AG08395 (cell line): ENCODE data around the gene TEX35.
"Not testable (repeated sequence)": the region's sequence is repeated elsewhere in the genome, so short reads cannot be mapped to it uniquely, and the experiment has no call there.

Experiments
- DNase-seq: peaks from one replicate; pipeline ENCODE4 v3.0.0; 2012; ENCODE audit warnings: mixed read lengths, low spot score

TEX35 gene

GRCh38 chr1:178494569-178494971 is 18.3 kb upstream of the TEX35 start:
- DNase-seq, result no peak

DNA sequence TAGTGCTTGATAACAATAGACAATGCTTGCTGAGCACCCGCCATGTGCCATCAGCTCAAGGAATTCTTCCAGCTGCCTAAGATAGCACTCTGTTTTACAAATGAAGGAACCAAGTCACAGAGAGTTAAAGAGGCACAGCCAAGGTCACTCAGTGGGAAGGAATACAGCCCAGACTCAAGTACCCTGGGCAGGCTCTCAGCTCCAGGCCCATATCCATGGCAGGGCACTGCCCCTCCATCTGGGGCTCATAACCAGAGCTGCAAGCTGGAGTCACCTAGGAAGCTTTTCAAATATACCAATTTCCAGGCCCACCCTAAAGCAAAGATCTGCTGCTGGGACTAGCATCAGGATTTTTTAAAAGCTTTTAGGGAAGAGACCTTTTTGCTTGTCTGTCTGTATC is 17.8 kb upstream of the TEX35 start:
- DNase-seq, result no peak

DNA sequence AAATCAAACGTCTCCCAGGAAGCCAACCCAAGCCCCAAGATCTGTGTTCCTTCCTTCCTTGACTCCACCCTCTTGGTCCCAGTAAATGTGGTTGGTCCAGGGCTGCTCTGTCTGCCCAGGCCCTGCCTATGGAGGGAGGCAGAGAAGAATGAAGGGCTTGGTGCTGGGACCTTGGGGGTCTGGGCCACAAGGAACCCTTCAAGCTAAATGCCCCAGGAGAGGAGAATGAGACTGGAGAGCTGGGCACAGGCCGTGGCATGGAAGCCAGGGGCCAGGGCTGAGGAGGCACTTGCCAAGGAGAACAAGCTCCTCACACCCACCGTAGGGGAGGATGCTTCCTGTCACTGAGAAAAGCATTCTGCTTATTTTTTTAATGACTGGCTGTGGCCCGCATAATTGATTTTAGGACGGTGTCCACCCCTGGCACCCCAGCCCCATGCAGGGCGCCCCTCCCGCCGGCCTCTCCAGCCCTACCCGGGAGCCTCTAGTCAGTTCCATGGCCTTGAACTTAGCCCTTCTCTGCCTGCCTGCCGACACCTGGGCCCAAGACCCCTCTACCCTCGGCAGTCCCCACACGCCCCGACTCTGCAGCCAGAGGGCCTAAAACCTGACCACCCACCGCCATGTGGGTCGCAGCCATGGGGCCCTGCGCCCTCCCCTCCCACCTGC is 17.0 kb upstream of the TEX35 start:
- no peak for DNase-seq

DNA sequence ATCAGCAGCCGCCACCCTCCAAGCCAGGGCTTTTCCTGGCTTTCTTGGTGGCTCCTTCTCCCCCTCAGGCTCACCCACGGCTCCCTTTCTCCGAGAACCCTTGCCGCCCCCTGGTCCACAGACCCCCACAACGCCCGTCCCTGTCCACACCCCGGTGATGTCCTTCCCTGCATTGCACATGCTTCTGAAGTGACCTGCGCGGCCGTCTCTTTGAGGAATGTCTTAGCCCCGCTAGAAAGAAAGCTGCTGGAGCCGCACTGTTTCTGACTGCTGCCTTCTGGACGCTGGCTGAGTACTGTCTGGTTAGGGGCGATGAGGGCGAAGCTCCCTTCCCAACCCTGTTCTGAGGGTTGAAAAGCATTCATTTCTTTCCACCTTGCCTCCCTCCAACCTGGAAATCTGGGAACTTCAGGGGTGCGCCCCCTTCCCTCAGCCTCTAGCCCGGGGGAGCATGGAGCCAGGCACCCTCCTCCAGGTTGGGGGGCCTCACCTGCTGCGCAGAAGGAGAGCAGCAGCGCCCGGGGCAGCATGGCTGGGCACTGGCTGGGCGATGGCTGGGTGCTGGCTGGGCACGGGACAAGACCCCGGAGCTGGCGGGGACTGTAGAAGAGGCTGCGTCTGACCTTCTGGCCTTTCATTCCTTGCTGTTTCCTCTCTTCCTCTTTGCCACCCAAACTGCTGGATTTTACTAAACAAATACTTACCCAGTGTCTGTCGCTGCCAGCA is 16.3 kb upstream of the TEX35 start, which contains the start of gene CLEC20A:
TSS of gene CLEC20A (minus strand) at position 555 of the 726 bp plus-strand sequence. CDS start at position 530, 25 bp downstream.
- DNase-seq, result no peak

- no peak for DNase-seq
These were observed 14.9 kb upstream of the TEX35 start for GRCh38 chr1:178497903-178498478.

DNA sequence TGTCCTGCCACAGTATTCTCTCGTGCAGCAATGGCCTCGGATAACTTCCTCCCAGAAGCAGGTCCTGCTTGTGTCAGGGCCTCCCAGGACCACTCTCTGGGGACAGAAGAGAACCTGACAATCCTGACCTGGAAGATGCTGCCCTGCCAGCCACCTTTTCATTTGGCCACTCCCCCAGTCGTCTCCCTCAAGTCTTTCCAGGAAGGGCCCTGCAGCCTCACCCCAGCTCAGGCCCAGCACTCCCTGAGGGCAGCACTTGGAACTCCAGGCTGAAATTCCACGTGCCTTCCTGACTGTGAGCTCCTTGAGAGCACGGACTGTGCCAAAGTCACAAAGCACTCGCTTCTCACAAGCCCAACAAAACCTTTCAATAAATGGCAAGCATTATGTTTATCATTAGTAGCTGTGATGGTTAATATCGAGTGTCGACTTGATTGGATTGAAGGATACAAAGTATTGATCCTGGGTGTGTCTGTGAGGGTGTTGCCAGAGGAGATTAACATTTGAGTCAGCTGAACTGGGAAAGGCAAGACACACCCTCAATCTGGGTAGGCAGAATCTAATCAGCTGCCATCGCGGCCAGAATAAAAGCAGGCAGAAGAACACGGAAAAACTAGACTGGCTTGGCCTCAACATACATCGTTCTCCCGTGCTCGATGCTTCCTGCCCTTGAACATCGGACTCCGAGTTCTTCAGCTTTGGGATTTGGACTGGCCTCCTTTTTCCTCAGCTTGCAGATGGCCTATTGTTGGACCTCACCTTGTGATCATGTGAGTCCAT is 13.8 kb upstream of the TEX35 start:
- no peak for DNase-seq

DNA sequence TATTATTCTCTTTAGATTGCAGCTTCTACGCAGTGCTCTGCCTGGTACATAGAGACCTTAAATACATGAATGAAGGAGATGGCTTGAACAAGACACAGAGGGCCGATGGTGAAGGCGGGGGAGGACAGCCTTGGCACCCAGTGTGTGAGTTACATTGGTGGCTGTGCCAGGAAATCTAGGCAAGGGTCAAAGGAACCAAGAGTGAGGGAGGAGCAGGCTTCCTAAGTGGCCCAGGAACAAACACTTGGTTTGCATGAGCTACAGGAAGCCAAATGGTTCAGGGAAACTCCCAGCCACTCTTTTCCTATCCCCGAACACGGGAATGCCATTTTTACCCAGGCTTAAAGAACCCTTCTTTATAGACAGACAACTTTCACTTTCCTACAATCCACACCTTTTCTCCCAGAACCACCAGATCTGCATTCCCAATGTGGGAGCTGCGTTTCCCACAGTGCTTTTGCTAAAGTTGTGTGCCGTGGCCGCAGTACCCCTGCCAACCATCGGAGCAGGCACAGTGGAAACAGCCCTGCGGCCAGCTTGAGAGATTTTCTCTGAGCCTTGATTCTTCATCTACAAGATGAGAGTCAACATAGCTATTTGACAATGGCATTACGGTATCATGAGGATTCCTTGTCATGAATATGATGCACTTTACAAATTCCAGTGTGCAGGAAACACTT is 12.7 kb upstream of the TEX35 start:
- no peak for DNase-seq

GRCh38 chr1:178500936-178501554 is 11.9 kb upstream of the TEX35 start:
- no peak for DNase-seq

- DNase-seq, result peak; percentile 87
These were observed 11.1 kb upstream of the TEX35 start for GRCh38 chr1:178501705-178502329.

DNA sequence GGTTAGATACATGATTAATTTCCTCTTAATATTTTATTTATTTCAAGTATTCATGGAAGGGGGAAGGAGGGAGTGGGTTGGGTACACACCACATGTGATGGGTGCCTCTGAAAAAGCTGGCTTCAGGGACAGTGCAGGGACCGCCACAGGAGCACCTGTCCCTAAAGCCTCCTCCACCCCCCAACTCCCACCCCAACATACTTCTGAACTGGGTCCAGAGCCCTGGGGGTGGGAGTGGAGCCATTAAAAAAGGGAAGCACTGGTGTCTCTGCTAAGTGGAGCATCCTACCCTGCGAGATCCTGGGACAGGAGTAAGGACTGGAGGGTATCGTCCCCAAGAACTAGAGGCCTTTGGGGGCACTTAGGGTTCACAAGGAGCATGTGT is 10.6 kb upstream of the TEX35 start:
- no peak for DNase-seq

- DNase-seq, result no peak
These were observed 10.1 kb upstream of the TEX35 start for GRCh38 chr1:178502856-178503255.

DNA sequence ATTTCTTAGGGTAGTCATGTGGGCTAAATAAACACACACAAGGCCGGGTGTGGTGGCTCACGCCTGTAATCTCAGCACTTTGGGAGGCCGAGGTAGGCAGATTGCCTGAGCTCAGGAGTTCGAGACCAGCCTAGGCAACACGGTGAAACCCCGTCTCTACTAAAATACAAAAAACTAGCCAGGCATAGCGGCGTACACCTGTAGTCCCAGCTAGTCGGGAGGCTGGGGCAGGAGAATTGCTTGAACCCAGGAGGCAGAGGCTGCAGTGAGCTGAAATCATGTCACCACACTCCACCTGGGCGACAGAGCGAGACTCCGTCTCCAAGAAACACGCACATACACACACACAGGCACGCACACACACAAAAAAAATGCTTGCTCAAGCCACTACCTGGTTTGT is 9.6 kb upstream of the TEX35 start:
- not testable (repeated sequence) for DNase-seq

- no peak for DNase-seq
These were observed 9.1 kb upstream of the TEX35 start for GRCh38 chr1:178503849-178504248.

DNA sequence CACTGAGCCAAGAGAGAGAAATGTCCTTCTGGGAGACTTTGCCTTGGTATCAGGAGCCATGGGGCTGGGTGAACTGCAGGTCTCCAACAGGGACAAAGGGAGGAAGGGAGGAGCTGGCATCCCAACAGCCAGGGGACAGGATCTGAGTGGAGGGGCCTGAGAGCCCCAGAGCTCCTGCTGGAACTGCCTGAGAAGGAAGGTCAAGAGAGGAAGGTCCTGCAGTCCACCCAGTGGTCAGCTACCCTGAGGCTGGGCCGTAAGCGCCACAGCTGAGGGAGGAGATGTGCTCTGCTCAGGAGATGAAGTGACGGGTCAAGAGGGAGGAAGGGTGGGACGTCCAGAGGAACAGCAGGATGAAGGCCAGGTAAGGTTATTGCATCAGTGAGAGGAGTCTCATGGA is 8.6 kb upstream of the TEX35 start:
- DNase-seq, result no peak

DNA sequence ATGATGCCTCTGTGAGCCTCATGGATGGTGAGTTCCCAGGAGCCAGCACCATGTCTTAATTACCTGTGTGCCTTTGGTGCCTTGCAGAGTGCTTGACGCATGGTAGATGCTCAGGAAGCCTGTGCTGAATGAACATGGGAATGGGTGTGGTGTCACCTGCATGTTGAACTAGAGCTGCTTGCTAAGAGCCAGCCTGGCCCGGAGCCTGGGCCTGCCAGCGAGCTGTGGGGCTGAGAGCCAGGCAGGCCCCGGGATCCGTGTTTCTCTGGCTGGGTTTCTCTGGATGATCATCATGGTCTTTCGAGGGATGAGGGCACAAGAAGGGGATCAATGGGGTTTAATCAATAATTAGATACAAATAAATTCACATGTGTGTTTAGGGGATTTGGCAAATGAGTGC is 6.7 kb upstream of the TEX35 start:
- DNase-seq, result no peak

DNA sequence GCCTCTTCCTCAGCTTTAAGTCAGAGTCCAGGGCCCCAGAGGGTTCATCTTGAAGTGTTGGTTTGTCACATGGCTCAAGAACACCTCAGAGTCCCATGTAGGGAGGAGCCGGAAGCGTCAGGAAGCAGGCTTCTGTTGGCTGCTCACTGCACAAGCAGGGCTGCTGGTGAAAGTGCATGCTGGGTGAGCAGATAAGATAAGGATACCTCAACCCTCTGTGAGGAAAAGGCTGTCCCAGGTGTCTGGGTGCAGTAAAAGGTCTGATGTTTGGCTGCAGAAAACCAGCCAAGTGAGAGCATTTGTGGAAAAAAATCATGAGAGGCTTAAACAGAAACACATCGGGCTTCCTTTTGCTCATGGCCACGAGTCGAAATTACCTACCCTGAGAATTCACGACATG is 6.2 kb upstream of the TEX35 start:
- DNase-seq, result no peak

- DNase-seq, result no peak
These were observed 3.4 kb upstream of the TEX35 start for GRCh38 chr1:178509414-178510007.

DNA sequence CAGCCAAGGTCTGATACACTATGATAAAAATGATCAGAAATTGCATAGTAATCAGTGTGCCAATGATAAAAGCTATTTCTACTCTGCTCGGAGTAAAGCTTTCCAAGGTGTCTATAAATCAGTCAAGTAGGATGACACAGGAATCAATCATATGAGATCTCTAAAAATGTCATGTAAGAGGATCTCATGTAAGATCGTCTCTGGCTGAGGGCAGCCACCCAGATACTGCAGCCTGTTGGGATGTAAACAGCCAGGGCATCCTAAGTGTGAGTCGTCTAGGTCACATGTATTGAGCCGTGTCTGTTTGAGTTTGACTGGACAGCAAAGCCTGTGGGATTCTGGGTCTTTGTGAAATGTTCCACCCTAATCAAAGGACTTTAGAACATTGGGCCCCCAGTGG is 2.8 kb upstream of the TEX35 start:
- no peak for DNase-seq

DNA sequence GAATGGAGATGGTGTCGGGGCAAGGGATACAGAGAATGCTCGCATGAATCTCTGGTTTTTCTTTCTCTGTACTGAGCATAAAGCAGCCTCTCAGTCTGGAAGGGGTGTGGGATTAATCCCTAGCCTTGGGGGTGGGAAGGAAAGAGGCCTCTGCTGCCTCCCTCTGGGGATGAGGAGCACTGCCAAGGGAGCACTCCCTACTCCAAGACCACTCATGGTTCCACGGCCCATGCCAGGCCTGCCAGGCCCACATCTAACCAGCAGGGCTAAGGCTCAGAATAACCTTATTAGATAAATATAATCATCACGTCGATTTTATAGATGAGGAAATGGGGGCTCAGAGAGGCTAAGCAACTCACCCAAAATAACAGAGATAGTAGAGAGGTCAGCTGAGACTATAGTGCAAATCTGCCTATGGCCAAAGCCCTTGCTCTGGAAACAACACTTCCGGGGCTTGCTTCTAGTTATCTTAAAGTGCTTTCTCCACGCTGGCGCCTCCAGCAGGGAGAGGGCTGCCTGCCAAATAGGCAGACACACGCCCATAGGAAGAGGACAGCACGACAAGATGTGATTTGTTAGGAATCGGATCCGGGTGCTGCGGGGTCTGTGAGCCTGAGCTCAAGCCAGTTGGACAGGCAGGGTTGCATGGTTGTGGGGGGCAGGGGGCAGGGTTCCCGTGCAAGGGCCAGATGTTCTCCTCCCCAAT is 522 bp downstream of the TEX35 start:
- DNase-seq, result peak; percentile 70

DNA sequence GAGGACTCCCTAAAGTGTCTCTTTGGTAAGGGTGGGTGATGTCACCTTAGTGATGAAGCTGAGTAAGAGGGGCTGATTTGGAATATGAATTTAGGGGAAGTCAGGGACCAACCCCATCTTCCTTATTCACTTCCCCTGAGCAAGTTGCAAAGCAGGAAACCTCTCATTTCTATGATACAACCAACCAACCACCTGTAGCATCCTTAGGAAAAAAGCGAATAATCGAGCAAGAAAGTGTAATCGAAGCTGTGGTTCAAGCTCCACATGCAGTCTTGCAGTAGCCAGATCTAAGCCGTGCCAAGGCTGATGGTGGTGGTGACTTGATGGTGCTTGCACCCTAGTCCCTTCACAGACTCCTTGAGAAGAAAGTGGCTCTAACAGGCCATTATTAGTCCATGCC is 3.2 kb downstream of the TEX35 start:
- DNase-seq, result no peak
